Peyer's patch (tissue), 4 donors: ENCODE data around the gene AKNA. TPM values are rescaled to one million over a fixed set of nuclear protein-coding genes. Genes with fewer than 3 reads are reported as not detected.

Experiments used
- DNase-seq, 3 donors: peaks; one replicate each; pipeline ENCODE4 v3.0.0-alpha.2; 2017 to 2019
- H3K27ac ChIP-seq, 4 donors: fragments of 200-600 bp; sonication (generic); one replicate each; pipeline ENCODE4 v1.5.1; 2016 to 2019
- H3K27me3 ChIP-seq, 2 donors: fragments of 200-600 bp; sonication (generic); one replicate each; pipeline ENCODE4 v1.5.1; 2019
- H3K36me3 ChIP-seq, 3 donors: fragments of 200-600 bp; sonication (generic); one replicate each; pipeline ENCODE4 v1.5.1; 2016 to 2019
- H3K4me1 ChIP-seq, 4 donors: fragments of 200-600 bp; sonication (generic); one replicate each; pipeline ENCODE4 v1.5.1; 2016 to 2019
- H3K4me3 ChIP-seq, 4 donors: fragments of 200-600 bp; sonication (generic); 1 replicate in 3 of 4; 2 replicates in 1 of 4; pipeline ENCODE4 v1.5.1; 2016 to 2019; ENCODE audit warnings: mild to moderate bottlenecking in 1 of 4
- H3K9me3 ChIP-seq, 4 donors: fragments of 200-600 bp; sonication (generic); one replicate each; pipeline ENCODE4 v1.5.1; 2016 to 2019; ENCODE audit warnings: mild to moderate bottlenecking in 1 of 4
- CTCF ChIP-seq, 6 experiments: fragments of 450-650 bp in 4 of 6; fragments of 200-600 bp in 2 of 6; sonication (generic) in 1 of 6; IDR thresholded peaks; one replicate each; pipeline ENCODE4 v1.5.1; 2017 to 2019; ENCODE audit warnings: antibody characterized with exemption in 6 of 6, mild to moderate bottlenecking in 3 of 6, moderate library complexity in 1 of 6
- POLR2A ChIP-seq, 2 donors: fragments of 450-650 bp; IDR thresholded peaks; one replicate each; pipeline ENCODE4 v1.5.1; 2017; ENCODE audit warnings: antibody characterized with exemption in 2 of 2, mild to moderate bottlenecking in 2 of 2, moderate library complexity in 2 of 2
- total RNA-seq, 4 donors: library from RNA; depleted of rRNA; stranded (reverse); fragments of >200 nt; gene quantifications; one replicate each; pipeline ENCODE4 v1.1.0, GENCODE V29; 2016

AKNA gene
- total RNA-seq, 4 donors from 2014 or later: 41.7 to 174 (median 75.0) TPM

- Histone ChIP-seq H3K4me1 (no peaks in the 10 kb centered on the region), H3K36me3 (peaks cover 0 to 92% (median 2%) of the 10 kb centered on the region in 3 donors), H3K27ac (peak overlapping the region in 1 of 4 donors; percentile 58), H3K4me3 (no peak overlapping the region), H3K27me3 (no peaks in the 10 kb centered on the region), H3K9me3 (no peaks in the 10 kb centered on the region)
- TF ChIP-seq CTCF (IDR thresholded peaks at IDR 0.05) (peak; percentile 53 to 89 (median 62)), POLR2A (IDR thresholded peaks at IDR 0.05) (no peak)
- peak in 2 of 3 donors; percentile 58 to 77 for DNase-seq
Measured at GRCh38 chr9:114339130-114339908, 48.5 kb downstream of the AKNA start.

- Histone ChIP-seq H3K36me3 (peaks cover 0 to 81% (median 0%) of the 10 kb centered on the region in 3 donors), H3K4me3 (no peak overlapping the region), H3K9me3 (no peaks in the 10 kb centered on the region), H3K4me1 (no peaks in the 10 kb centered on the region), H3K27me3 (no peaks in the 10 kb centered on the region), H3K27ac (no peak overlapping the region)
- TF ChIP-seq POLR2A (IDR thresholded peaks at IDR 0.05): no peak
- no peak for TF ChIP-seq CTCF (IDR thresholded peaks at IDR 0.05)
- DNase-seq: no peak
Measured at GRCh38 chr9:114338187-114338586, 49.6 kb downstream of the AKNA start.

- TF ChIP-seq POLR2A (IDR thresholded peaks at IDR 0.05) (no peak), CTCF (IDR thresholded peaks at IDR 0.05) (no peak)
- Histone ChIP-seq H3K36me3 (peaks cover 0 to 68% (median 0%) of the 10 kb centered on the region in 3 donors), H3K4me3 (no peak overlapping the region)
Measured at GRCh38 chr9:114336699-114337395, 50.9 kb downstream of the AKNA start.

GRCh38 chr9:114336157-114336556, 51.6 kb downstream of the AKNA start:
- no peaks in the 10 kb centered on the region for H3K4me1 ChIP-seq
- TF ChIP-seq POLR2A (IDR thresholded peaks at IDR 0.05) (no peak), CTCF (IDR thresholded peaks at IDR 0.05) (no peak)
- no peak overlapping the region for H3K4me3 ChIP-seq
- no peaks in the 10 kb centered on the region for H3K9me3 ChIP-seq
- H3K27me3 ChIP-seq: no peaks in the 10 kb centered on the region
- no peak overlapping the region for H3K27ac ChIP-seq
- no peak for DNase-seq
- H3K36me3 ChIP-seq: peaks cover 0 to 61% (median 0%) of the 10 kb centered on the region in 3 donors

More at GRCh38 chr9:114336699-114337395, 50.9 kb downstream of the AKNA start:
- no peaks in the 10 kb centered on the region for H3K4me1 ChIP-seq
- no peak overlapping the region for H3K27ac ChIP-seq
- no peak for DNase-seq
- no peaks in the 10 kb centered on the region for H3K27me3 ChIP-seq
- no peaks in the 10 kb centered on the region for H3K9me3 ChIP-seq

GRCh38 chr9:114335745-114336144, 52.0 kb downstream of the AKNA start:
- Histone ChIP-seq H3K27ac (no peak overlapping the region), H3K4me1 (no peaks in the 10 kb centered on the region), H3K9me3 (no peaks in the 10 kb centered on the region), H3K4me3 (no peak overlapping the region), H3K27me3 (no peaks in the 10 kb centered on the region), H3K36me3 (peaks cover 0 to 57% (median 0%) of the 10 kb centered on the region in 3 donors)
- TF ChIP-seq CTCF (IDR thresholded peaks at IDR 0.05): no peak
- TF ChIP-seq POLR2A (IDR thresholded peaks at IDR 0.05): no peak
- DNase-seq: no peak
